Activated B cell treated with CpG ODN at 0.5 μM for 24 hours (primary cell): ENCODE measurements around the gene TKFC. TPM values are rescaled to one million over a fixed set of nuclear protein-coding genes. Genes with fewer than 3 reads are reported as not detected.

ENCODE experiments used
- ATAC-seq: fragments of 200-7000 bp; cut with Tn5 transposase; one replicate; pipeline ENCODE4 v1.10.0; 2021; ENCODE audit warnings: low read depth, mild to moderate bottlenecking, moderate library complexity
- CTCF ChIA-PET: fragments of 350-600 bp; sonication (Branson Sonifier 250); formaldehyde crosslinking; loops from one replicate; lab custom pipeline; 2021; ENCODE audit warnings: antibody characterized with exemption; lab: Charles Lee
- POLR2A ChIA-PET: fragments of 350-600 bp; sonication (Branson Sonifier 250); formaldehyde crosslinking; loops from one replicate; lab custom pipeline; 2021; ENCODE audit warnings: antibody characterized with exemption; lab: Charles Lee
- DNase-seq: peaks from one replicate; pipeline ENCODE4 v3.0.0; 2022
- H3K27ac Mint-ChIP-seq: one replicate; pipeline ENCODE4 v1.8.0; 2020; ENCODE audit warnings: mixed read lengths
- H3K27me3 Mint-ChIP-seq: one replicate; pipeline ENCODE4 v1.8.0; 2021; ENCODE audit warnings: mixed read lengths
- H3K36me3 Mint-ChIP-seq: one replicate; pipeline ENCODE4 v1.8.0; 2021; ENCODE audit warnings: low read depth, mixed read lengths
- H3K4me1 Mint-ChIP-seq: one replicate; pipeline ENCODE4 v1.8.0; 2021; ENCODE audit warnings: mixed read lengths
- H3K4me3 Mint-ChIP-seq: one replicate; pipeline ENCODE4 v1.8.0; 2020; ENCODE audit warnings: mild to moderate bottlenecking, mixed read lengths
- H3K9me3 Mint-ChIP-seq: one replicate; pipeline ENCODE4 v1.8.0; 2020; ENCODE audit warnings: mixed read lengths
- CTCF ChIP-seq: fragments of 200-600 bp; IDR thresholded peaks from one replicate; pipeline ENCODE4 v1.8.0; 2022; ENCODE audit warnings: antibody characterized with exemption, mild to moderate bottlenecking
- intact Hi-C: fragments of 100-400 bp; cut with micrococcal nuclease; formaldehyde crosslinking; loops from one replicate; pipeline ENCODE4 v1.15.1; 2024
- total RNA-seq: library from RNA; stranded (reverse); gene quantifications from 2 replicates; pipeline ENCODE4 v1.2.3, GENCODE V29; 2022

TKFC gene
- total RNA-seq, 1 donor from 2014 or later = 63.9 TPM

- Mint-ChIP-seq H3K27ac (no peak overlapping the region), H3K4me3 (no peak overlapping the region), H3K4me1 (peaks cover 56% of the 10 kb centered on the region), H3K36me3 (peaks cover 82% of the 10 kb centered on the region), H3K9me3 (no peaks in the 10 kb centered on the region), H3K27me3 (no peaks in the 10 kb centered on the region)
- no peak for ATAC-seq
- intact Hi-C loops = loop anchor here (10.0 kb wide), 1 partner anchor 1203 kb away; no protein-coding TSS in a partner anchor
- TF ChIP-seq CTCF = no peak
- POLR2A ChIA-PET = interaction anchor here (3.7 kb wide), 1 partner anchor 10 kb away, joined by 34 read pairs; the partner anchor contains the start of genes CYB561A3 and TMEM138
- no peak for DNase-seq
- CTCF ChIA-PET = interaction anchor here (0.8 to 1.4 kb wide), 2 partner anchors 16 to 34 kb away, joined by 3 to 7 read pairs; no protein-coding TSS in a partner anchor
Measured at GRCh38 chr11:61352038-61352437, 19.0 kb downstream of the TKFC start.

- Mint-ChIP-seq H3K27me3 (no peaks in the 10 kb centered on the region), H3K36me3 (peaks cover 70% of the 10 kb centered on the region), H3K27ac (peak overlapping the region; percentile 98), H3K9me3 (no peaks in the 10 kb centered on the region), H3K4me3 (peak overlapping the region; percentile 90), H3K4me1 (peaks cover 69% of the 10 kb centered on the region)
- no peak for TF ChIP-seq CTCF
- ChIA-PET CTCF (interaction anchor here (5.3 to 7.9 kb wide), 2 partner anchors 18 to 31 kb away, joined by 81 to 92 read pairs; no protein-coding TSS in a partner anchor), POLR2A (interaction anchor here (1.2 to 3.7 kb wide), 5 partner anchors 9 to 39 kb away, joined by 3 to 34 read pairs (median 7); partner anchors contain the start of genes CYB561A3, TMEM138 and TMEM216)
- intact Hi-C loops = loop anchor here (10.0 kb wide), 1 partner anchor 1201 kb away; no protein-coding TSS in a partner anchor
- ATAC-seq = no peak
- DNase-seq = no peak
Measured at GRCh38 chr11:61353131-61354067, 20.4 kb downstream of the TKFC start.

DNA sequence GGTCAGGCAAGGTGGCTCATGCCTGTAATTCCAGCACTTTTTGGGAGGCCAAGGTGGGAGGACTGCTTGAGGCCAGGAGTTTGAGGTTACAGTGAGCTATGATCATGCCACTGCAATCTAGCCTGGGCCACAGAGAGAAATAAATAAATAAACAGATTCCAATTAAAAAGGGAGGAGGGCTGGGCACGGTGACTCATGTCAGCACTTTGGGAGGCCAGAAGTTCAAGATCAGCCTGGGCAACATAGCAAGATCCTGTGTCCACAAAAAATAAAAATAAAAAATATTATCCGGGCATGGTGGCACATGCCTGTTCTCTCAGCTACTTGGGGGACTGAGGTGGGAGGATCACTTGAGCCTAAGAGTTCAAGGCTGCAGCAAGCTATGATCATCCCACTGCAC is 21.2 kb downstream of the TKFC start:
- H3K9me3 Mint-ChIP-seq = no peaks in the 10 kb centered on the region
- ChIA-PET CTCF (interaction anchor here (5.3 to 7.9 kb wide), 2 partner anchors 19 to 30 kb away, joined by 81 to 92 read pairs; no protein-coding TSS in a partner anchor), POLR2A (interaction anchor here (0.8 to 3.7 kb wide), 7 partner anchors 8 to 75 kb away, joined by 3 to 34 read pairs (median 6); partner anchors contain the start of genes CPSF7, CYB561A3, SDHAF2 and TMEM138)
- H3K36me3 Mint-ChIP-seq = peaks cover 63% of the 10 kb centered on the region
- H3K27ac Mint-ChIP-seq = peak overlapping the region; percentile 98
- intact Hi-C loops = loop anchor here (10.0 kb wide), 1 partner anchor 1201 kb away; no protein-coding TSS in a partner anchor
- peaks cover 77% of the 10 kb centered on the region for H3K4me1 Mint-ChIP-seq
- no peaks in the 10 kb centered on the region for H3K27me3 Mint-ChIP-seq
- no peak for TF ChIP-seq CTCF
- peak overlapping the region; percentile 90 for H3K4me3 Mint-ChIP-seq
- DNase-seq (no peak), ATAC-seq (no peak)

GRCh38 chr11:61356706-61357105 is 23.7 kb downstream of the TKFC start:
- ChIA-PET CTCF (interaction anchor here (0.7 to 7.9 kb wide), 6 partner anchors 22 to 526 kb away, joined by 3 to 92 read pairs (median 6); partner anchors contain the start of genes CPSF7, SDHAF2 and TMEM216), POLR2A (interaction anchor here (0.5 to 8.7 kb wide), 18 partner anchors 8 to 1525 kb away, joined by 3 to 109 read pairs (median 10); partner anchors contain the start of genes CPSF7, DDB1, SDHAF2 and TKFC)
- Mint-ChIP-seq H3K27me3 (no peaks in the 10 kb centered on the region), H3K4me1 (peaks cover 86% of the 10 kb centered on the region), H3K9me3 (no peaks in the 10 kb centered on the region), H3K27ac (peak overlapping the region; percentile 98), H3K36me3 (peaks cover 59% of the 10 kb centered on the region), H3K4me3 (peak overlapping the region; percentile 90)
- TF ChIP-seq CTCF = no peak
- DNase-seq (peak; percentile 65), ATAC-seq (peak; percentile 59)
- intact Hi-C loops = loop anchor here (1.0 to 10.0 kb wide), 8 partner anchors 8 to 1198 kb away; partner anchors contain the start of genes CPSF7, FTH1 and TMEM216
